A673 (cell line): ENCODE measurements around the gene ZDHHC5.

Experiments used
- EZH2 ChIP-seq: fragments of 200-600 bp; sonication (generic); IDR thresholded peaks from 2 replicates; pipeline ENCODE4 v1.6.1; 2017; ENCODE audit warnings: borderline replicate concordance, low read depth, mild to moderate bottlenecking, mixed read lengths, antibody characterized with exemption, low read length; ENCODE audit not compliant: poor library complexity, severe bottlenecking
- TF ChIP-seq, protein P1 (sequence below): fragments of 300-800, 200-600 bp; sonication (generic); conservative IDR thresholded peaks from 2 replicates; pipeline ENCODE4 v1.5.1; 2017; ENCODE audit warnings: low read depth, mild to moderate bottlenecking, antibody characterized with exemption, low read length, moderate library complexity, mixed read lengths

DNA sequence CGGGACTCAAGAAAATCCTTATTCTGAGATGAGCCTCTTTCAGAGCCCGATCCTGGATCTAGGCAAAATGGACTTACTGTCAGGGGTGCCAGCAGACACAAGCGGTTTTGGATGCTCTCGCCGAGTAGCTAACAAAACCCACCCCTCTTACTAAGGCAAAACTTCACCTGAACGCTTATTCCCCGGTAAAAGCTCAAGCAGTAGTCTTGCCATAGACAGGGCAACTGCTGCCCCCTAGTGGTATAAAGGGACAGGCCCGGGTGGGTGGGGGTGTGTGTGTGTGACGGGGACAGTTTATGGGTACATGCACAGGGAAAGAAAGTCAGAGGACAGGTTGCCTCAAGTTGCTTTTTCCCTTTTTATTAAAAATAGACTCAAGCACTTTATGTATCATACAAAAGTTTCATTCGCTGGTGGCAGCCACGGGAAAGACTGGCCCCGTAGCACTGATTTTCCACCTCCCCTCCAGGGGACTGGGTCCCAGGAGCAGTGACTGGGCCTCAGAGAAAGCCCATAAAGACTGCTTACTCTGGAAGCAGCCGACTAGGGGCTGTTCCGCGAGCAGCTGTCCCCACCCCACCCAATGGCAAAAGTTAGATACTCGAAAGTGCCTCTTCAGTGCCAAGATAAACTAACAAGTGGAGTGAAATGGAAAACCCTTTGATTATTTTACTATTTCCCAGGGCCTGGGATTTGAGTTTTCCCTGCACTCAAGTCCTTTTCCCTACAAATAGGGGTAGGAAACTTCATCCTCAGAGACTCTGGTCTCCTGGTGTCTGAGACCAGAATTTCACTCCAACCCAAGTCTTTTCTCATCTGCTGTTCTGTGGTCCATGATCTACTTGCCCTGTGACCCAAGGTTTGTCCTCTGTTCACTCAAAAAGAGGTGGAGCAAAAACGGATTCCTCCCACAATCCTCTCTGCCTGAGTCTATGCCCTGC lies 22.9 kb upstream of the ZDHHC5 start:
- TF ChIP-seq, protein P1, sequence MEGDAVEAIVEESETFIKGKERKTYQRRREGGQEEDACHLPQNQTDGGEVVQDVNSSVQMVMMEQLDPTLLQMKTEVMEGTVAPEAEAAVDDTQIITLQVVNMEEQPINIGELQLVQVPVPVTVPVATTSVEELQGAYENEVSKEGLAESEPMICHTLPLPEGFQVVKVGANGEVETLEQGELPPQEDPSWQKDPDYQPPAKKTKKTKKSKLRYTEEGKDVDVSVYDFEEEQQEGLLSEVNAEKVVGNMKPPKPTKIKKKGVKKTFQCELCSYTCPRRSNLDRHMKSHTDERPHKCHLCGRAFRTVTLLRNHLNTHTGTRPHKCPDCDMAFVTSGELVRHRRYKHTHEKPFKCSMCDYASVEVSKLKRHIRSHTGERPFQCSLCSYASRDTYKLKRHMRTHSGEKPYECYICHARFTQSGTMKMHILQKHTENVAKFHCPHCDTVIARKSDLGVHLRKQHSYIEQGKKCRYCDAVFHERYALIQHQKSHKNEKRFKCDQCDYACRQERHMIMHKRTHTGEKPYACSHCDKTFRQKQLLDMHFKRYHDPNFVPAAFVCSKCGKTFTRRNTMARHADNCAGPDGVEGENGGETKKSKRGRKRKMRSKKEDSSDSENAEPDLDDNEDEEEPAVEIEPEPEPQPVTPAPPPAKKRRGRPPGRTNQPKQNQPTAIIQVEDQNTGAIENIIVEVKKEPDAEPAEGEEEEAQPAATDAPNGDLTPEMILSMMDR = peak; percentile 99
- no peak for TF ChIP-seq EZH2
